Measurements from ENCODE around the gene IGFBP6. TPM values are rescaled to one million over a fixed set of nuclear protein-coding genes. Genes with fewer than 3 reads are reported as not detected.

Gene IGFBP6
- polyA plus RNA-seq, 2 donors: 40.8 to 59.1 TPM

- 51 to 64% methylated on average over 7 of the region's 7 CpGs for WGBS, 2 donors
- no peaks in the 10 kb centered on the region for H3K27me3 ChIP-seq (ENCODE audit: control insufficient read depth in 1 of 2, insufficient read depth in 2 of 2, low read length in 2 of 2)
- no peaks in the 10 kb centered on the region for H3K9me3 ChIP-seq (ENCODE audit: control insufficient read depth in 2 of 2, insufficient read depth in 1 of 2, low read depth in 1 of 2, low read length in 1 of 2)
- peaks cover 10 to 35% of the 10 kb centered on the region in 2 donors for H3K4me1 ChIP-seq (ENCODE audit: control insufficient read depth in 2 of 2, insufficient read depth in 2 of 2, low read length in 1 of 2)
- peak overlapping the region; percentile 48 to 82 for H3K27ac ChIP-seq (ENCODE audit: low read depth in 2 of 2, low read length in 1 of 2)
- H3K4me3 ChIP-seq (ENCODE audit: low read depth in 1 of 2, low read length in 2 of 2): no peak overlapping the region
- peaks cover 10 to 34% of the 10 kb centered on the region in 2 donors for H3K36me3 ChIP-seq (ENCODE audit: control insufficient read depth in 2 of 2, insufficient read depth in 2 of 2, low read length in 1 of 2)
Observed at GRCh38 chr12:53070877-53071492, 26.5 kb upstream of the IGFBP6 start.

- Histone ChIP-seq H3K4me1 (ENCODE audit: control insufficient read depth in 2 of 2, insufficient read depth in 2 of 2, low read length in 1 of 2) (peaks cover 10 to 31% of the 10 kb centered on the region in 2 donors), H3K27me3 (ENCODE audit: control insufficient read depth in 1 of 2, insufficient read depth in 2 of 2, low read length in 2 of 2) (no peaks in the 10 kb centered on the region), H3K36me3 (ENCODE audit: control insufficient read depth in 2 of 2, insufficient read depth in 2 of 2, low read length in 1 of 2) (peaks cover 10 to 29% of the 10 kb centered on the region in 2 donors), H3K4me3 (ENCODE audit: low read depth in 1 of 2, low read length in 2 of 2) (no peak overlapping the region), H3K27ac (ENCODE audit: low read depth in 2 of 2, low read length in 1 of 2) (peak overlapping the region; percentile 69 to 82), H3K9me3 (ENCODE audit: control insufficient read depth in 2 of 2, insufficient read depth in 1 of 2, low read depth in 1 of 2, low read length in 1 of 2) (no peaks in the 10 kb centered on the region)
- WGBS, 2 donors: 28 to 46% methylated on average over 11 of the region's 11 CpGs
Observed at GRCh38 chr12:53071591-53072551, 25.6 kb upstream of the IGFBP6 start.

GRCh38 chr12:53073881-53074280 lies 23.6 kb upstream of the IGFBP6 start:
- 34 to 36% methylated on average over 6 of the region's 6 CpGs for WGBS, 2 donors
- Histone ChIP-seq H3K36me3 (ENCODE audit: control insufficient read depth in 2 of 2, insufficient read depth in 2 of 2, low read length in 1 of 2) (peaks cover 7 to 14% of the 10 kb centered on the region in 2 donors), H3K27ac (ENCODE audit: low read depth in 2 of 2, low read length in 1 of 2) (peak overlapping the region; percentile 40 to 83), H3K9me3 (ENCODE audit: control insufficient read depth in 2 of 2, insufficient read depth in 1 of 2, low read depth in 1 of 2, low read length in 1 of 2) (no peaks in the 10 kb centered on the region), H3K4me1 (ENCODE audit: control insufficient read depth in 2 of 2, insufficient read depth in 2 of 2, low read length in 1 of 2) (peaks cover 10 to 33% of the 10 kb centered on the region in 2 donors), H3K4me3 (ENCODE audit: low read depth in 1 of 2, low read length in 2 of 2) (no peak overlapping the region), H3K27me3 (ENCODE audit: control insufficient read depth in 1 of 2, insufficient read depth in 2 of 2, low read length in 2 of 2) (no peaks in the 10 kb centered on the region)

GRCh38 chr12:53074283-53074998 lies 23.0 kb upstream of the IGFBP6 start:
- H3K4me1 ChIP-seq (ENCODE audit: control insufficient read depth in 2 of 2, insufficient read depth in 2 of 2, low read length in 1 of 2): peaks cover 10 to 28% of the 10 kb centered on the region in 2 donors
- peaks cover 7 to 14% of the 10 kb centered on the region in 2 donors for H3K36me3 ChIP-seq (ENCODE audit: control insufficient read depth in 2 of 2, insufficient read depth in 2 of 2, low read length in 1 of 2)
- H3K27ac ChIP-seq (ENCODE audit: low read depth in 2 of 2, low read length in 1 of 2): peak overlapping the region; percentile 40 to 83
- WGBS, 2 donors: 82 to 89% methylated on average over 11 of the region's 11 CpGs
- H3K27me3 ChIP-seq (ENCODE audit: control insufficient read depth in 1 of 2, insufficient read depth in 2 of 2, low read length in 2 of 2): no peaks in the 10 kb centered on the region
- H3K9me3 ChIP-seq (ENCODE audit: control insufficient read depth in 2 of 2, insufficient read depth in 1 of 2, low read depth in 1 of 2, low read length in 1 of 2): no peaks in the 10 kb centered on the region
- no peak overlapping the region for H3K4me3 ChIP-seq (ENCODE audit: low read depth in 1 of 2, low read length in 2 of 2)

- Histone ChIP-seq H3K36me3 (ENCODE audit: control insufficient read depth in 2 of 2, insufficient read depth in 2 of 2, low read length in 1 of 2) (peaks cover 7 to 14% of the 10 kb centered on the region in 2 donors), H3K27ac (ENCODE audit: low read depth in 2 of 2, low read length in 1 of 2) (no peak overlapping the region), H3K27me3 (ENCODE audit: control insufficient read depth in 1 of 2, insufficient read depth in 2 of 2, low read length in 2 of 2) (no peaks in the 10 kb centered on the region), H3K9me3 (ENCODE audit: control insufficient read depth in 2 of 2, insufficient read depth in 1 of 2, low read depth in 1 of 2, low read length in 1 of 2) (no peaks in the 10 kb centered on the region), H3K4me1 (ENCODE audit: control insufficient read depth in 2 of 2, insufficient read depth in 2 of 2, low read length in 1 of 2) (peaks cover 10 to 24% of the 10 kb centered on the region in 2 donors), H3K4me3 (ENCODE audit: low read depth in 1 of 2, low read length in 2 of 2) (no peak overlapping the region)
- WGBS, 2 donors: 92% methylated on average over 3 of the region's 3 CpGs
Observed at GRCh38 chr12:53074999-53075370, 22.5 kb upstream of the IGFBP6 start.

GRCh38 chr12:53076461-53076860 lies 21.0 kb upstream of the IGFBP6 start:
- peaks cover 5 to 17% of the 10 kb centered on the region in 2 donors for H3K4me1 ChIP-seq (ENCODE audit: control insufficient read depth in 2 of 2, insufficient read depth in 2 of 2, low read length in 1 of 2)
- WGBS, 2 donors: 94 to 99% methylated on average over 3 of the region's 3 CpGs

GRCh38 chr12:53077030-53077429 lies 20.4 kb upstream of the IGFBP6 start:
- no peak overlapping the region for H3K4me3 ChIP-seq (ENCODE audit: low read depth in 1 of 2, low read length in 2 of 2)
- H3K4me1 ChIP-seq (ENCODE audit: control insufficient read depth in 2 of 2, insufficient read depth in 2 of 2, low read length in 1 of 2): peaks cover 5 to 16% of the 10 kb centered on the region in 2 donors
- no peaks in the 10 kb centered on the region for H3K27me3 ChIP-seq (ENCODE audit: control insufficient read depth in 1 of 2, insufficient read depth in 2 of 2, low read length in 2 of 2)
- H3K27ac ChIP-seq (ENCODE audit: low read depth in 2 of 2, low read length in 1 of 2): no peak overlapping the region
- H3K9me3 ChIP-seq (ENCODE audit: control insufficient read depth in 2 of 2, insufficient read depth in 1 of 2, low read depth in 1 of 2, low read length in 1 of 2): no peaks in the 10 kb centered on the region
- WGBS, 2 donors: 60 to 63% methylated on average over 8 of the region's 8 CpGs
- peaks cover 7 to 9% of the 10 kb centered on the region in 2 donors for H3K36me3 ChIP-seq (ENCODE audit: control insufficient read depth in 2 of 2, insufficient read depth in 2 of 2, low read length in 1 of 2)

More at GRCh38 chr12:53076461-53076860, 21.0 kb upstream of the IGFBP6 start:
- Histone ChIP-seq H3K27me3 (ENCODE audit: control insufficient read depth in 1 of 2, insufficient read depth in 2 of 2, low read length in 2 of 2) (no peaks in the 10 kb centered on the region), H3K36me3 (ENCODE audit: control insufficient read depth in 2 of 2, insufficient read depth in 2 of 2, low read length in 1 of 2) (peaks cover 7 to 9% of the 10 kb centered on the region in 2 donors), H3K4me3 (ENCODE audit: low read depth in 1 of 2, low read length in 2 of 2) (no peak overlapping the region), H3K27ac (ENCODE audit: low read depth in 2 of 2, low read length in 1 of 2) (no peak overlapping the region), H3K9me3 (ENCODE audit: control insufficient read depth in 2 of 2, insufficient read depth in 1 of 2, low read depth in 1 of 2, low read length in 1 of 2) (no peaks in the 10 kb centered on the region)

GRCh38 chr12:53078425-53079225 lies 18.8 kb upstream of the IGFBP6 start:
- WGBS, 2 donors: 15 to 16% methylated on average over 24 to 25 of the region's 25 CpGs
- Histone ChIP-seq H3K4me3 (ENCODE audit: low read depth in 1 of 2, low read length in 2 of 2) (peak overlapping the region; percentile 56 to 65), H3K4me1 (ENCODE audit: control insufficient read depth in 2 of 2, insufficient read depth in 2 of 2, low read length in 1 of 2) (peaks cover 3 to 10% of the 10 kb centered on the region in 2 donors)

More at GRCh38 chr12:53078425-53079225, 18.8 kb upstream of the IGFBP6 start:
- H3K9me3 ChIP-seq (ENCODE audit: control insufficient read depth in 2 of 2, insufficient read depth in 1 of 2, low read depth in 1 of 2, low read length in 1 of 2): no peaks in the 10 kb centered on the region
- peaks cover 6 to 7% of the 10 kb centered on the region in 2 donors for H3K36me3 ChIP-seq (ENCODE audit: control insufficient read depth in 2 of 2, insufficient read depth in 2 of 2, low read length in 1 of 2)
- H3K27me3 ChIP-seq (ENCODE audit: control insufficient read depth in 1 of 2, insufficient read depth in 2 of 2, low read length in 2 of 2): no peaks in the 10 kb centered on the region
- peak overlapping the region; percentile 66 to 80 for H3K27ac ChIP-seq (ENCODE audit: low read depth in 2 of 2, low read length in 1 of 2)
